Measurements from ENCODE around the gene PLD5.
"Not testable (repeated sequence)": the region's sequence is repeated elsewhere in the genome, so short reads cannot be mapped to it uniquely, and the experiment has no call there.

PLD5 gene

GRCh38 chr1:242133796-242134195, 390.7 kb downstream of the PLD5 start:
- H3K4me3 ChIP-seq (ENCODE audit: control insufficient read depth, low read depth, low read length): no peak overlapping the region
- TF ChIP-seq, protein P1, sequence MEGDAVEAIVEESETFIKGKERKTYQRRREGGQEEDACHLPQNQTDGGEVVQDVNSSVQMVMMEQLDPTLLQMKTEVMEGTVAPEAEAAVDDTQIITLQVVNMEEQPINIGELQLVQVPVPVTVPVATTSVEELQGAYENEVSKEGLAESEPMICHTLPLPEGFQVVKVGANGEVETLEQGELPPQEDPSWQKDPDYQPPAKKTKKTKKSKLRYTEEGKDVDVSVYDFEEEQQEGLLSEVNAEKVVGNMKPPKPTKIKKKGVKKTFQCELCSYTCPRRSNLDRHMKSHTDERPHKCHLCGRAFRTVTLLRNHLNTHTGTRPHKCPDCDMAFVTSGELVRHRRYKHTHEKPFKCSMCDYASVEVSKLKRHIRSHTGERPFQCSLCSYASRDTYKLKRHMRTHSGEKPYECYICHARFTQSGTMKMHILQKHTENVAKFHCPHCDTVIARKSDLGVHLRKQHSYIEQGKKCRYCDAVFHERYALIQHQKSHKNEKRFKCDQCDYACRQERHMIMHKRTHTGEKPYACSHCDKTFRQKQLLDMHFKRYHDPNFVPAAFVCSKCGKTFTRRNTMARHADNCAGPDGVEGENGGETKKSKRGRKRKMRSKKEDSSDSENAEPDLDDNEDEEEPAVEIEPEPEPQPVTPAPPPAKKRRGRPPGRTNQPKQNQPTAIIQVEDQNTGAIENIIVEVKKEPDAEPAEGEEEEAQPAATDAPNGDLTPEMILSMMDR (conservative IDR thresholded peaks at IDR 0.05; ENCODE audit: control insufficient read depth, insufficient read depth, low read depth, low read length): no peak
- DNase-seq (ENCODE audit: low read depth): no peak

DNA sequence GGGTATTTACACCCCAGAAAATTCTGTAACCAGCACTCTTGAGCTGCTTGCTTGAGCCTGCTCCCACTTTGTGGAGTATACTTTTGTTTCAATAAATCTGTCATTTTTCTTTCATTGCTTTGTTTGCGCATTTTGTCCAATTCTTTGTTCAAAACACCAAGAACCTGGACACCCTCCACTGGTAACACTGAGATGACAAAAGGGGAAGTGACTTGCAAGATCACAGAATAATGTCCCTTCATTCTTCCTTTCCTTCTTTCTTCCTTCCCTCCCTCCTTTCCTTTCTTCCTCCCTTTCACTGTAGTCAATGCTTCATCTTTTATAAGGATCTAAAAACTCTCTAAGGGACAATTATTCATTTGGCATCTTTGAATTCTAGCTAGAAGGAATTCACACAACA, 391.1 kb downstream of the PLD5 start:
- TF ChIP-seq, protein P1 (conservative IDR thresholded peaks at IDR 0.05; ENCODE audit: control insufficient read depth, insufficient read depth, low read depth, low read length): no peak
- H3K4me3 ChIP-seq (ENCODE audit: control insufficient read depth, low read depth, low read length): no peak overlapping the region
- no peak for DNase-seq (ENCODE audit: low read depth)

GRCh38 chr1:242132121-242132817, 392.2 kb downstream of the PLD5 start:
- TF ChIP-seq, protein P1 (conservative IDR thresholded peaks at IDR 0.05; ENCODE audit: control insufficient read depth, insufficient read depth, low read depth, low read length): no peak
- peak; percentile 18 for DNase-seq (ENCODE audit: low read depth)
- no peak overlapping the region for H3K4me3 ChIP-seq (ENCODE audit: control insufficient read depth, low read depth, low read length)

- H3K4me3 ChIP-seq (ENCODE audit: control insufficient read depth, low read depth, low read length): no peak overlapping the region
- TF ChIP-seq, protein P1 (conservative IDR thresholded peaks at IDR 0.05; ENCODE audit: control insufficient read depth, insufficient read depth, low read depth, low read length): peak; percentile 15
- peak; percentile 57 for DNase-seq (ENCODE audit: low read depth)
Measured at GRCh38 chr1:242128951-242129502, 395.5 kb downstream of the PLD5 start.

GRCh38 chr1:242120432-242120831, 404.1 kb downstream of the PLD5 start:
- TF ChIP-seq, protein P1 (conservative IDR thresholded peaks at IDR 0.05; ENCODE audit: control insufficient read depth, insufficient read depth, low read depth, low read length): no peak
- no peak overlapping the region for H3K4me3 ChIP-seq (ENCODE audit: control insufficient read depth, low read depth, low read length)
- no peak for DNase-seq (ENCODE audit: low read depth)

- TF ChIP-seq, protein P1 (conservative IDR thresholded peaks at IDR 0.05; ENCODE audit: control insufficient read depth, insufficient read depth, low read depth, low read length): no peak
- DNase-seq (ENCODE audit: low read depth): no peak
- no peak overlapping the region for H3K4me3 ChIP-seq (ENCODE audit: control insufficient read depth, low read depth, low read length)
Measured at GRCh38 chr1:242100921-242101320, 423.6 kb downstream of the PLD5 start.

DNA sequence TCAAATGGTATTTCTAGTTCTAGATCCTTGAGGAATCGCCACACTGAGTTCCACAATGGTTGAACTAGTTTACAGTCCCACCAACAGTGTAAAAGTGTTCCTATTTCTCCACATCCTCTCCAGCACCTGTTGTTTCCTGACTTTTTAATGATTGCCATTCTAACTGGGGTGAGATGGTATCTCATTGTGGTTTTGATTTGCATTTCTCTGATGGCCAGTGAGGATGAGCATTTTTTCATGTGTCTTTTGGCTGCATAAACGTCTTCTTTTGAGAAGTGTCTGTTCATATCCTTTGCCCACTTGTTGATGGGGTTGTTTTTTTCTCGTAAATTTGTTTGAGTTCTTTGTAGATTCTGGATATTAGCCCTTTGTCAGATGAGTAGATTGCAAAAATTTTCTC, 427.2 kb downstream of the PLD5 start:
- not testable (repeated sequence) for DNase-seq (ENCODE audit: low read depth); H3K4me3 ChIP-seq (ENCODE audit: control insufficient read depth, low read depth, low read length)

Data from fibroblast of mammary gland (primary cell).